Fibroblast of mammary gland (primary cell): ENCODE data around the gene NEUROD1.

Experiments
- DNase-seq: peaks from one replicate; pipeline ENCODE4 v3.0.0-alpha.2; 2010; ENCODE audit warnings: low read depth
- H3K4me3 ChIP-seq: 2 replicates; pipeline ENCODE4 v1.5.1; 2011; ENCODE audit warnings: low read depth, mild to moderate bottlenecking, low read length, moderate library complexity; ENCODE audit not compliant: control insufficient read depth
- TF ChIP-seq, protein P1 (sequence below): conservative IDR thresholded peaks from 2 replicates; pipeline ENCODE4 v1.5.1; 2011; ENCODE audit warnings: low read depth, low read length, inconsistent platforms; ENCODE audit not compliant: control insufficient read depth, insufficient read depth

NEUROD1 gene

DNA sequence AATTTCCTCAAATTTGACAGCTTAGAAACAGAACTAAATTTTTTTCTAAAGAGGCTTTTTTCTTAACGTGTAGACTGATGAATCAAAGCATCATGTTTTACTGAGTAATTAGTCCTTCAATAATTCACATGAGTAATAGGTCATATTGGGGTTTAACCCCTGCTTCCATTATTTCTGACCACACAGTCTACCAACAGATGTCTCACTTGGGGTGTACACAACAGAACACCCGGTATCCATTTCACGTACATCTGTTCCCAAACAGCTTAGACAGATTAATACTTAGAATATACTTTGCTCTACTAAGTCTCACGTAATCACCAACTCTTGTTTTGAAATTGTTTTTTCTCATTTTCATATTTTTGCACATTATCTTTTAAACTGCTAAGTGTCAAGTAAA lies 38.2 kb downstream of the NEUROD1 start:
- peak; percentile 53 for DNase-seq
- H3K4me3 ChIP-seq = no peak overlapping the region
- TF ChIP-seq, protein P1, sequence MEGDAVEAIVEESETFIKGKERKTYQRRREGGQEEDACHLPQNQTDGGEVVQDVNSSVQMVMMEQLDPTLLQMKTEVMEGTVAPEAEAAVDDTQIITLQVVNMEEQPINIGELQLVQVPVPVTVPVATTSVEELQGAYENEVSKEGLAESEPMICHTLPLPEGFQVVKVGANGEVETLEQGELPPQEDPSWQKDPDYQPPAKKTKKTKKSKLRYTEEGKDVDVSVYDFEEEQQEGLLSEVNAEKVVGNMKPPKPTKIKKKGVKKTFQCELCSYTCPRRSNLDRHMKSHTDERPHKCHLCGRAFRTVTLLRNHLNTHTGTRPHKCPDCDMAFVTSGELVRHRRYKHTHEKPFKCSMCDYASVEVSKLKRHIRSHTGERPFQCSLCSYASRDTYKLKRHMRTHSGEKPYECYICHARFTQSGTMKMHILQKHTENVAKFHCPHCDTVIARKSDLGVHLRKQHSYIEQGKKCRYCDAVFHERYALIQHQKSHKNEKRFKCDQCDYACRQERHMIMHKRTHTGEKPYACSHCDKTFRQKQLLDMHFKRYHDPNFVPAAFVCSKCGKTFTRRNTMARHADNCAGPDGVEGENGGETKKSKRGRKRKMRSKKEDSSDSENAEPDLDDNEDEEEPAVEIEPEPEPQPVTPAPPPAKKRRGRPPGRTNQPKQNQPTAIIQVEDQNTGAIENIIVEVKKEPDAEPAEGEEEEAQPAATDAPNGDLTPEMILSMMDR = no peak

DNA sequence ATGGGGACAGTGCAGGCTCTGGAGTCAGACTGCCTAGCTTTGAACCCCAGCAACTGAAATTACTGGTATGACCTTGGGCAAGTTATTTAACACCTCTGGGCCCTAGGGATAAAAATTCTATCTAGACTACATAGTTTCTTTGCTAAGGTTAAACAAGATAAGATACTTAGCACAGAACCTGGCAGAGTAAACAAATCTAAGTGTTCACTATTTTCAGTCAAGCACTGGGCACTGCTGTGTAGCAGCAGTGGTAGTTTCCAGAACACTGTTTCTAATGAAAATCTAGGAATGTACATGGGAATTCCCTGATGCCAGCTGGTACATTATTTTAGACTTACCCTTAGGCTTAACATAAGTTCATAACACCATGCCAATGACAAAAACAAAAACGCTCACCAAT lies 40.6 kb downstream of the NEUROD1 start:
- TF ChIP-seq, protein P1 = no peak
- H3K4me3 ChIP-seq = no peak overlapping the region
- DNase-seq = no peak

DNA sequence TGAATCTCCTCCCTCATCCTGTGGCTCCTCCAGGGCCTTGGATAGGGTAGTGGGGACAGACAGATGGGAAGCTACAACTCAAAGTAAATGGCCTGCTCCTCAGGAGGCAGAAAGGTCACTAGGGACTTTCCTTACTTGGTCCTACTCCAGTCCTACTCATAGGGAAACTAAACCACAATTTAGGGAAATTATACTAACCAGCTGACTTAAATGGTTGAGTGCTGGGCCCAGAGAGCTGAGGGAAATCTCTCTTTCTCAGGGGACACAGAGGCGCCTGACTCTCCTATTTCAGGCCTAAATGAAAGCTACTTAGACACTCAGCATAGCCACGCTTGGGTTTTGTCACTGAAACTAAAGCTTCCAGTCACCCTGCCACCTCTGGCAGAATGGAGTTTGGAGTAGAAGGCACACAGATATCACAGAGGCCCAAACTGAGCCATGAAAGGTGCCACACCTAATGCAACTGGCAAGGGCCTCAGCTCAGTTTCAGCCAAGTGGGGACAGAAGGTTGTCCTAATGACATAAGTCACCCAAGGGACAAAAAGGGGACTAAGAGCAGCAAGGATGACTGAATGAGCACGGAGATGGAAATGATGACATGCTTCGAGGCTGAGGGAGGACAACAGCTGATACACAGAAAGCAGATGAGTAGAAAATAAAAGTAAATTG lies 47.5 kb downstream of the NEUROD1 start:
- no peak overlapping the region for H3K4me3 ChIP-seq
- no peak for DNase-seq
- TF ChIP-seq, protein P1 = no peak

DNA sequence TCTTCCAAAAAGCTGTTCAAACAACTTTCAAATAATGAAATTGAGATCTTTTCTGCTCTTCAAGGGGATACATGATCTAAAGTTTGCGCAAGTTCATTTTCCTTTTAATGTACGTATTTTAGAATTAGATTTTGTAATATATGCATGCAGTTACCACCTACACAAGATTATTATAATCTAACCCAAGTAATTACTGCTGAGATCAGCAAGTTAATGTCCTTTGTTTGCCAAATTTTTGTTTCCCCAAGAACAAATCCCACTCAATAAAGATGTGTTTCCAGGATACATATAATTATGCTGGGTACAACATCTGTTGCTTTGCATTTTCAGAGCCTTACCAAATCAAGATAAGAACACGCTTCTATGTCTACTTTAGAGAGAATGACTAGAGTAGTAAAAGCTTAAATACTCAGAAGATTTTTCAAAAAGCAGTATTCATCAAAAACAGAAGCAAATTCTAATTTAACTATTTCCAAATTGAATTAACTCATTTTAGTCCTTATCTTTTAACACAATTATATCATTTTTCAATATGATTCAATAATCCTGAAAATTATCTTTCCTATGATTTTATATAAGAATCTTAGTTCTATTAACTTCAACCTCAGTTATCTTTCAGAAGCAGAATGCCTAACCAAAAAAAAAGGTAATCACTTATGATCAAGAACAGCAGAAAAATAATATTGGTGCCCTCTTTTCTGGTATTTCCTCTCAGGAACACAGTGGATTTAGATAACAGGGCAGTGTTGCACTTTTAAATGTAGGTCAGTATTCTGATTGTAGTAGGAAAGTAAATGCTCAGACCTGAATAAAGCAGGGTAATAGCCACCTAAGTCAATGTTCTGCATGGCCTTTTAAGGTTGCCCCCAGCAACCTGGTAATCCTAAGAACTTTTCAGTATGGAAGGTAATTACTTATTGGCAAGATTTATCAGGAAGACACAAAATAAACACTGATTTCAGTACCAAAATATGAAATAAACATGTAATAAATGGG lies 51.4 kb downstream of the NEUROD1 start:
- no peak overlapping the region for H3K4me3 ChIP-seq
- TF ChIP-seq, protein P1 = no peak
- no peak for DNase-seq

DNA sequence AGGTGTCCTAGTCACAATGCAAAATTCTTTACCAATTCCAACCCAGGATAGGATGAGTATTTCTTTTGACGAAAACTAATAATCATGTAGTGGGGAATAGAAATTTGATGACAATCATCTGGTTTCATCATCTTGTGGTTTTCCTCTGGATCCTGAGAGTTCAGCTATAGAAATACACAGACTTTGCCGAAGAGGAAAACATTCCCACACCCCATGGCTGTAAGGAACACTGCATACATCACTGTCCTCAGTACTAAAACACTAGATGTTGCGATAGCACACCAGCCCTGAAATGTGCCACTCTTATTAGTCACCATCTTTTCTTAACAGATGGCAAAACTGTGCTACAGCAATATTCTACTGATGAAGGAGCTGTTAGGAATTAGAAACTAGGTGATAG lies 52.8 kb downstream of the NEUROD1 start:
- no peak overlapping the region for H3K4me3 ChIP-seq
- TF ChIP-seq, protein P1 = no peak
- peak; percentile 82 for DNase-seq

DNA sequence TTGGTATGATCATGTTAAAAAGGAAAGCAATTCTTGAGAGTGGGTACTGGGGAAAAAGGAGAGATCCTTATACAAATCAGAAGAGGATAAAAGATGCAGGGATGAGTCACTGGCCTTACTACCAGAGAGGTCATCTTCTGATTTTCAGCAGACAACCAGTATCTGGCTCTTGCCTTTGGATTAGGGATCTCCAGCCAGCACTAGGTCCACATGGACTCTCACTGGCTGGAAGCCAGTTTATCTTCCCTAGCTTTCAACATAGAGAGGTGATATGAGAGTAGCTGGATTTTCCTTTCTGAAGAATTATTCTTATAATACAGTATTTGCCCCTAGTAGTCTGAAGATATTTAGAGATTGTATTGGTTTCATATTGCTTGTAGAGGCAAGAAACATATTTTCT lies 53.6 kb downstream of the NEUROD1 start:
- peak; percentile 10 for DNase-seq
- no peak overlapping the region for H3K4me3 ChIP-seq
- TF ChIP-seq, protein P1 = no peak
